ENCODE results near the gene ZEB1.
"Not testable (repeated sequence)": the region's sequence is repeated elsewhere in the genome, so short reads cannot be mapped to it uniquely, and the experiment has no call there.

The ZEB1 gene

GRCh38 chr10:31395695-31396094 is 76.7 kb downstream of the ZEB1 start:
- Histone ChIP-seq H3K4me1 (ENCODE audit: control insufficient read depth, insufficient read depth, low read length, unreplicated experiment) (peaks cover 13% of the 10 kb centered on the region), H3K36me3 (ENCODE audit: insufficient read depth, low read length) (peaks cover 5% of the 10 kb centered on the region), H3K4me3 (ENCODE audit: low read depth, low read length) (no peak overlapping the region), H3K27ac (ENCODE audit: low read depth, low read length) (no peak overlapping the region), H3K79me2 (ENCODE audit: control insufficient read depth, insufficient read depth, low read length, unreplicated experiment) (peaks cover 25% of the 10 kb centered on the region), H2AFZ (ENCODE audit: low read length, unreplicated experiment) (no peak overlapping the region), H3K27me3 (ENCODE audit: insufficient read depth, low read length) (no peaks in the 10 kb centered on the region)

GRCh38 chr10:31396376-31396775 is 77.4 kb downstream of the ZEB1 start:
- H3K4me3 ChIP-seq (ENCODE audit: low read depth, low read length) = no peak overlapping the region
- H3K79me2 ChIP-seq (ENCODE audit: control insufficient read depth, insufficient read depth, low read length, unreplicated experiment) = peaks cover 28% of the 10 kb centered on the region
- no peak overlapping the region for H3K27ac ChIP-seq (ENCODE audit: low read depth, low read length)
- peaks cover 10% of the 10 kb centered on the region for H3K4me1 ChIP-seq (ENCODE audit: control insufficient read depth, insufficient read depth, low read length, unreplicated experiment)
- no peak overlapping the region for H2AFZ ChIP-seq (ENCODE audit: low read length, unreplicated experiment)
- H3K27me3 ChIP-seq (ENCODE audit: insufficient read depth, low read length) = no peaks in the 10 kb centered on the region
- peaks cover 5% of the 10 kb centered on the region for H3K36me3 ChIP-seq (ENCODE audit: insufficient read depth, low read length)

GRCh38 chr10:31397852-31398251 is 78.8 kb downstream of the ZEB1 start:
- Histone ChIP-seq H3K27me3 (ENCODE audit: insufficient read depth, low read length) (no peaks in the 10 kb centered on the region), H3K79me2 (ENCODE audit: control insufficient read depth, insufficient read depth, low read length, unreplicated experiment) (peaks cover 39% of the 10 kb centered on the region), H3K4me3 (ENCODE audit: low read depth, low read length) (peak overlapping the region; percentile 35; the same call in 1 of the 2 replicates), H3K27ac (ENCODE audit: low read depth, low read length) (no peak overlapping the region), H3K36me3 (ENCODE audit: insufficient read depth, low read length) (peaks cover 5% of the 10 kb centered on the region), H3K4me1 (ENCODE audit: control insufficient read depth, insufficient read depth, low read length, unreplicated experiment) (peaks cover 19% of the 10 kb centered on the region), H2AFZ (ENCODE audit: low read length, unreplicated experiment) (no peak overlapping the region)

GRCh38 chr10:31399171-31399570 is 80.2 kb downstream of the ZEB1 start:
- Histone ChIP-seq H3K27ac (ENCODE audit: low read depth, low read length) (no peak overlapping the region), H3K27me3 (ENCODE audit: insufficient read depth, low read length) (no peaks in the 10 kb centered on the region), H3K79me2 (ENCODE audit: control insufficient read depth, insufficient read depth, low read length, unreplicated experiment) (peaks cover 43% of the 10 kb centered on the region), H3K36me3 (ENCODE audit: insufficient read depth, low read length) (no peaks in the 10 kb centered on the region), H3K4me1 (ENCODE audit: control insufficient read depth, insufficient read depth, low read length, unreplicated experiment) (peaks cover 19% of the 10 kb centered on the region), H3K4me3 (ENCODE audit: low read depth, low read length) (no peak overlapping the region), H2AFZ (ENCODE audit: low read length, unreplicated experiment) (no peak overlapping the region)

- no peaks in the 10 kb centered on the region for H3K27me3 ChIP-seq (ENCODE audit: insufficient read depth, low read length)
These were observed 80.6 kb downstream of the ZEB1 start for GRCh38 chr10:31399631-31400030.

GRCh38 chr10:31401287-31401686 is 82.3 kb downstream of the ZEB1 start:
- no peak overlapping the region for H2AFZ ChIP-seq (ENCODE audit: low read length, unreplicated experiment)
- peaks cover 45% of the 10 kb centered on the region for H3K79me2 ChIP-seq (ENCODE audit: control insufficient read depth, insufficient read depth, low read length, unreplicated experiment)
- no peaks in the 10 kb centered on the region for H3K36me3 ChIP-seq (ENCODE audit: insufficient read depth, low read length)

More at GRCh38 chr10:31399631-31400030, 80.6 kb downstream of the ZEB1 start:
- H2AFZ ChIP-seq (ENCODE audit: low read length, unreplicated experiment) = no peak overlapping the region
- H3K36me3 ChIP-seq (ENCODE audit: insufficient read depth, low read length) = no peaks in the 10 kb centered on the region
- H3K4me1 ChIP-seq (ENCODE audit: control insufficient read depth, insufficient read depth, low read length, unreplicated experiment) = peaks cover 19% of the 10 kb centered on the region
- H3K79me2 ChIP-seq (ENCODE audit: control insufficient read depth, insufficient read depth, low read length, unreplicated experiment) = peaks cover 40% of the 10 kb centered on the region
- H3K4me3 ChIP-seq (ENCODE audit: low read depth, low read length) = no peak overlapping the region
- no peak overlapping the region for H3K27ac ChIP-seq (ENCODE audit: low read depth, low read length)

GRCh38 chr10:31404640-31405039 is 85.6 kb downstream of the ZEB1 start:
- Histone ChIP-seq H3K4me3 (ENCODE audit: low read depth, low read length) (no peak overlapping the region), H3K4me1 (ENCODE audit: control insufficient read depth, insufficient read depth, low read length, unreplicated experiment) (peaks cover 16% of the 10 kb centered on the region), H3K27me3 (ENCODE audit: insufficient read depth, low read length) (no peaks in the 10 kb centered on the region), H3K27ac (ENCODE audit: low read depth, low read length) (no peak overlapping the region), H2AFZ (ENCODE audit: low read length, unreplicated experiment) (no peak overlapping the region), H3K79me2 (ENCODE audit: control insufficient read depth, insufficient read depth, low read length, unreplicated experiment) (peaks cover 33% of the 10 kb centered on the region), H3K36me3 (ENCODE audit: insufficient read depth, low read length) (no peaks in the 10 kb centered on the region)

More at GRCh38 chr10:31401287-31401686, 82.3 kb downstream of the ZEB1 start:
- Histone ChIP-seq H3K27ac (ENCODE audit: low read depth, low read length) (no peak overlapping the region), H3K4me1 (ENCODE audit: control insufficient read depth, insufficient read depth, low read length, unreplicated experiment) (peaks cover 19% of the 10 kb centered on the region), H3K27me3 (ENCODE audit: insufficient read depth, low read length) (no peaks in the 10 kb centered on the region), H3K4me3 (ENCODE audit: low read depth, low read length) (no peak overlapping the region)

GRCh38 chr10:31405829-31406228 is 86.8 kb downstream of the ZEB1 start:
- not testable (repeated sequence) for H3K27ac ChIP-seq (ENCODE audit: low read depth, low read length); H3K4me3 ChIP-seq (ENCODE audit: low read depth, low read length); H3K36me3 ChIP-seq (ENCODE audit: insufficient read depth, low read length); H3K27me3 ChIP-seq (ENCODE audit: insufficient read depth, low read length); H2AFZ ChIP-seq (ENCODE audit: low read length, unreplicated experiment)
- Histone ChIP-seq H3K79me2 (ENCODE audit: control insufficient read depth, insufficient read depth, low read length, unreplicated experiment) (peaks cover 36% of the 10 kb centered on the region), H3K4me1 (ENCODE audit: control insufficient read depth, insufficient read depth, low read length, unreplicated experiment) (peaks cover 14% of the 10 kb centered on the region)

- H3K36me3 ChIP-seq (ENCODE audit: insufficient read depth, low read length) = not testable (repeated sequence)
These were observed 93.4 kb downstream of the ZEB1 start for GRCh38 chr10:31412397-31412796.

GRCh38 chr10:31413325-31413724 is 94.3 kb downstream of the ZEB1 start:
- H2AFZ ChIP-seq (ENCODE audit: low read length, unreplicated experiment) = no peak overlapping the region
- H3K4me1 ChIP-seq (ENCODE audit: control insufficient read depth, insufficient read depth, low read length, unreplicated experiment) = peaks cover 9% of the 10 kb centered on the region
- peak overlapping the region; percentile 64 for H3K4me3 ChIP-seq (ENCODE audit: low read depth, low read length)
- H3K36me3 ChIP-seq (ENCODE audit: insufficient read depth, low read length) = no peaks in the 10 kb centered on the region
- no peaks in the 10 kb centered on the region for H3K27me3 ChIP-seq (ENCODE audit: insufficient read depth, low read length)
- peak overlapping the region; percentile 33; the same call in 1 of the 2 replicates for H3K27ac ChIP-seq (ENCODE audit: low read depth, low read length)
- peaks cover 63% of the 10 kb centered on the region for H3K79me2 ChIP-seq (ENCODE audit: control insufficient read depth, insufficient read depth, low read length, unreplicated experiment)

More at GRCh38 chr10:31412397-31412796, 93.4 kb downstream of the ZEB1 start:
- not testable (repeated sequence) for H3K27ac ChIP-seq (ENCODE audit: low read depth, low read length); H3K4me1 ChIP-seq (ENCODE audit: control insufficient read depth, insufficient read depth, low read length, unreplicated experiment); H2AFZ ChIP-seq (ENCODE audit: low read length, unreplicated experiment); H3K27me3 ChIP-seq (ENCODE audit: insufficient read depth, low read length); H3K4me3 ChIP-seq (ENCODE audit: low read depth, low read length)
- peaks cover 55% of the 10 kb centered on the region for H3K79me2 ChIP-seq (ENCODE audit: control insufficient read depth, insufficient read depth, low read length, unreplicated experiment)

- no peaks in the 10 kb centered on the region for H3K27me3 ChIP-seq (ENCODE audit: insufficient read depth, low read length)
- peaks cover 6% of the 10 kb centered on the region for H3K4me1 ChIP-seq (ENCODE audit: control insufficient read depth, insufficient read depth, low read length, unreplicated experiment)
- peaks cover 79% of the 10 kb centered on the region for H3K79me2 ChIP-seq (ENCODE audit: control insufficient read depth, insufficient read depth, low read length, unreplicated experiment)
- no peak overlapping the region for H3K4me3 ChIP-seq (ENCODE audit: low read depth, low read length)
- H3K36me3 ChIP-seq (ENCODE audit: insufficient read depth, low read length) = no peaks in the 10 kb centered on the region
- no peak overlapping the region for H3K27ac ChIP-seq (ENCODE audit: low read depth, low read length)
- no peak overlapping the region for H2AFZ ChIP-seq (ENCODE audit: low read length, unreplicated experiment)
These were observed 99.5 kb downstream of the ZEB1 start for GRCh38 chr10:31418481-31418880.
